HS-5 (cell line): ENCODE measurements around the gene MTA1.

Experiments used
- DNase-seq: peaks from one replicate; pipeline ENCODE4 v3.0.0-alpha.2; 2012; ENCODE audit warnings: low read depth

The MTA1 gene

DNA sequence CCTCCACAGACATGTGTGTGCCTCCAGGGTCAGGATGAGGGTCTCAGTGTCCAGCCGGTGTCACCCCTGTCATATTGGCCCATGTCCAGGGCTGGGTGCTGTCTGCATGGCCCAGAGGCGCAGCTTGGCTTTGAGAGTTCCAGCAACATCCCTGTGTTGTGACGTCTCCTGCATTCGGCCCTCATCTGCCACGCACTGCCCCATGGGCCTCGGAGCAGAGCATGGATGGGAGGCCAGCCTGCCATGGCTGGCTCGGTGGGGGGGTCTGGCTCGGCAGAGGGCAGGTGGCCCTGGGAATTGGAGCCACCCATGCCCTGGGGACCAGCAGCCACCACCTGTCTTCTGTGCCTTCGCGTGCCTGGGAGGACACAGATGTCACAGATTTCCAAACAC lies 32.1 kb upstream of the MTA1 start:
- no peak for DNase-seq

DNA sequence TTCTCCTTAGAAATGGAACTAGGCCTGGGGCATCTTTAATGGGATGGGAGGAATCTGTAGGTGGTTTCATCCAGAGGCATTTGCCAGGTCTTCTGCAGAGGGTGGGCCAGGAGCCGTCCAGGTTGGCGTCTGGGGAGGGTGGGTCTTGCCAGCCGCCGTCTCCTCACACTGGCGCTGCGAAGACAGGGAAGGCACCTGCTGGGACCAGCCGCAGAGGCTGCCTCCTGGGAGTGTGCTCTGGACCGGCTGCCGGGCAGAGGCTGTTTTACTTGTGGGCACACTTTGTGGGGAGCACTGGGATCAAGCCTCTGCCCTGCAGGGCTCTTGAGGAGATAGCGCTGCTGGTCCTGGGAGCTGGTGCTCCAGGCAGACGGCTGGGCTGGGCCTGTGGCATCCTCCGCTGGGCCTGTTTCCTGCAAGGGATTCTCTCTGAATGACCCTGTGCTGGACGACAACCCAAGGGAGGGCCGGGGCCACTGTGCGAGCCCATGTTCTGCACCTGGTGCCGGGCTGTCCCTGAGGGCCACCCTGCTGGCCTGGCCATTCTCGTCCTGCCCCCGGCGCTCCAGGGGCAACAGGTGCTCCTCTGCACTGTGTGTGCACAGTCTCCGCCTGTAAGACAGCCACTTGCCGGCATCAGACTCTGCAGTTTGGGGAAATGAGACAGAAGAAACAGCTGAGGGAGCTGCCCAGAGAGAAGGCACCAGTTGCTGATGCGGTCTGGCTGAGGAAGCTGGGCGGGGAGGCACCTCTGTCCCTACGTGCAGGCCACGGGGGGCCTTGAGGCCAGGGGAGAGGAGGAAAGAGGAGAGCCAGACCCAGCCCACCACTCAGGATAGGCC lies 31.3 kb upstream of the MTA1 start:
- DNase-seq, result no peak

DNA sequence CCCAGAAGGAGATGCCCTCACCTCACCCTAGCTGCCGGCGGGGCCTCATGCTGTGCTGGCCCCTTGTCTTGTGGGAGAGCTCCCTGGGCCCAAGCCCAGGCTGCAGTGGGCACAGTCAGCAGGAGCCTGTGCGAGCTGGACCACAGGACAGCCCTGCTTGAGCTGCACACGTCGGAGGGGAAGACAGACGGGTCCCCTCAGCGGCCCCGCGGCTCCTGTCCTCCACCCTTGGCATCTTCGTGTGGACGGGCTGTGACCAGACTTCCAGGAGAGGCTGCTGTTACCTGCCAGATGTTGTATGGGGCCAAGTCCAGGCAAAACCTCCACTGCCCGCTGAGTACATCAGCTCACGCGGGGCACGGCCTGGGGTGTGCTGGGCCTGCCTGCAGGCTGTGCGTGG lies 30.7 kb upstream of the MTA1 start:
- DNase-seq, result no peak

DNA sequence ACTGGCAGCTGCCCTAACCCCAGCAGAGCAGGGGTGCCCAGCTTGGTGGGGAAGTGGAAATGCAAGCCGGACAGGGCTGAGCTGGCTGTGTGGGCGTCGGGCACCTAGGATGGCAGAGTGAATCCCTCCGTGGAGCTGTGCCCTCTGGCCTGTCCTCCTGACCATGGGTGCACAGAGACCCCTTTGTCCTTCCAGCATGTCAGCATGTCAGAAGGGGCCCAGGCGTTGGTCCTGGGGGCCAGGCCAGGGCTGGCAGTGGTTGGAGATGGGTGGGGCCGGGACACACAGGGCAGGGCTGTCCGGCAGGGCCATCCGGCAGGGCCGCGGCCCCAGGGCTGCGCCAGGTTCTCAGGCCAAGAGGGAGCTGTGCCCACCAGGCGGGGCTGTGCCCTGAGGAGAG lies 30.1 kb upstream of the MTA1 start:
- DNase-seq, result no peak

DNA sequence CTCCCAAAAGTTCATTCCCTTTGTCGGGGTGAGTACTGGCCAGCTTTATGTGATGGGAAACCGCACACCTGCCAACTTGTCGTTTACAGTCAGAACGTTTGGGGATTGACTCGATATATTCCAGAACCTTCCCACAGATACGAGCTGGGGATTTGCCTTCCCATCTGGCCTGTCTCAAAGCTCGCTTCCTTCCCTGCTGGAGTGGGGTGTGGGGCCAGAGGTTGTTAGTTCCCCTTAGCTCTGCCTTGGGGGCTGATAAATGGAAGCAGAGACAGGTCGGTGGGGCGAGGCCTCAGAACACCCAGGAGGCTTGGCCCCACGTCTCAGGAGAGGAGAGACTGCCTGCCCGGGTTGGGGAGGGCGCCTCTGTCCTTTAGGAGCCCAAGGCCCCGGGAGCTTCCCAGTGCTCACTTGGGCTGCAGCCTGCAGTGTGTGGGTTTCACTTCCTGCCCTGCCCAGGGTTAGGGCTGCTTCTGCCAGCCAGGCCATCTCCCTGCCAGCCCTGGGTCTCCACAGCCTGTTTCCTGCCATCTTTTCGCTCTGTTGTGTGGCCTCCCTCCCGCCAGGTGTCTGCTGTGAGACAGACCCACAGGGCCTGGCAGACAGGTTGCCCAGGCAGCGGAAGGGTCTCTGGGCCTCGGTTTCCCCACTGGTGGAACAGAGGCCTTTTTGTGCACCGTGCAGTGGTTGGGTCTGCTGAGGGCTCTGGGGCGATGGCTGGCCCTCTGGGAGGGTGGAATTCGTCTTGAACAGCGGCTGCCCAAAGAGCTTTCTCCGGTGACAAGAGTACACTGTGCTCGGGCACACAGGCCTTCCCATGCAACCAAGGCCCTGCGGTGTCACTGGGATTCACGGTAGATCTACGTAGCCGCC lies 29.4 kb upstream of the MTA1 start:
- DNase-seq, result no peak

DNA sequence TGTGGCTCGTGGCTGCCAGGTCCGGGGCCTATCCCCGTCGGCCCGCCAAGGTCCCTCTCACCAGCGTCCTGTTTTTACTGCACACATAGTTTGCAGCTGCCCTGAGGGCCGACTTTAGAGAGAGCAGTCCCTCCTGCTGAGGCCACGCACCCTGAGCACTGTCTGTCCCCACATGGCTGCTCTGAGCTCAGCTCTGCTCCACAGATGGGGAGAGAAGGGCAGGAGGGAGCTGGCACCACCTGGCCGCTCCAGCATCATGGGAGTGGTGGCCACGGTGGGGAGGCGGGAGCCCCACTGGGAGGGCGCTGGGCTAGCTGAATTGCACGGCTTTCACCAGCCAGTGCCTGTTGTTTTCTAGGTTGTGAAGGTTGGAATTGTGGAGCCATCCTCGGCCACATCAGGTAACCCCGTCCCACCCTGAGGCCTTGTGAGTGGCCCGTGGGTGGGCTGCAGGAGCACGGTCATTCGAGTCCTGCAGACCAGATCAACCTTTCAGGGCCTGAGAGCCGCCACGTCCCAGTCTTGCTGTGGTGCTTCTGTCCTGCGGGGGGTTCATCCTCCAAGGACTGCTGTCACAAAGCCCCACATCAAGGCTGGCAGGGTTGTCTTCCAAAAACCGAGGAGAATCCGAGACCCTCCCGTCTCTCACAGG lies 28.7 kb upstream of the MTA1 start:
- no peak for DNase-seq

DNA sequence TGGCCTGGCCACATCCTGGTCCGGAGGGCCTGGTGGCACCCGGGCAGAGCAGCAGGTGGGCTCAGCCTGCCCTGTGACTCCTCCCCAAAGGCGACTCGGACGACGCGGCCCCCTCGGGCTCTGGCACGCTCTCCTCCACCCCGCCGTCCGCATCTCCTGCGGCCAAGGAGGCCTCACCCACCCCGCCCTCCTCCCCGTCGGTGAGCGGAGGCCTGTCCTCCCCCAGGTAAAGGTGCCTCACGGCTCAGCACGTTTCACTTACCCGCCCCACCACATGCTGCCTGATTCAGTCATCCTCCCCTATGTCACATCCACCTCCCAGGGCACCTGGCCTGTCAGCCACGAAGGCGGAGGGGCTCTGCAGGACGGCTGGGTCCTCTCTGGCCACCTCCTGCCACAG lies 28.1 kb upstream of the MTA1 start:
- DNase-seq, result no peak

DNA sequence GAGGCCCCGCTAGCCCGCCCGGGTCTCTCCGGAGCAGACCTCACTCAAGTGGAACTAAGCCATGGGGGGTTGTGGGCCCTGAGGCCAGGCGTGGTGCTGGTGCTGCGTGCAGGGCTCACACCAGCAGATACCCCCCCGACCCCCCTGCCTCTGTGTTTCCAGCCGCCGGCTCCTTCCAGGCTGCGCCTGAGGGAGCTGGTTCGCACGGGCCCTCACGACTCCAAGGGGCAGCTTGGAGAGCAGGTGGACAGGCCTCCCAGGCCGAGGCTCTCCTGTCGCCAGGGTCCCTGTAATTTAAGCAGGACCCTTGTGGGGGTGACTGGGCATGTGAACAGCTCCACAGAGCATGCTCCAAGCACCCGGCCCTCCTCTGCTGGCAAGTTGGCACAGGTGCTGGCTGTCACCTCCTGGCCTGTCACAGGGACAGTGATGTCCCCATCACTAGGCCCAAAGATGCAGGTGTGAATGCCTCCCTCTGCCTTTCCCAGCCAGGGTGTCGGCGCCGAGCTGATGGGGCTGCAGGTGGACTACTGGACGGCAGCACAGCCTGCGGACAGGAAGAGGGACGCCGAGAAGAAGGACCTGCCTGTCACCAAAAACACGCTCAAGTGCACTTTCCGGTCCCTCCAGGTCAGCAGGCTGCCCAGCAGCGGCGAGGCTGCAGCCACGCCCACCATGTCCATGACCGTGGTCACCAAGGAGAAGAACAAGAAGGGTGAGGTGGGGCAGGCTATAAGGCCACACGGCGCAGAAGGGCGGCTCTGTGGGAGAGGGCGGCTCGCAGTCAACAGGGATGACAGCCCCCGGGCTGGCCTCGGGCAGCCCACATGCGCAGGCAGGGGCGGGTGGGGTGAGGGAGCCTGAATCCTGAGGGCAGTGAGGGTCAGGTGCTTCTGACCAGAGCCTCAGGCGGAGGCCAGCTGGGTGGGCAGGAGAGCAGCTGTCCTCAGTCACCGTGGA lies 27.2 kb upstream of the MTA1 start:
- no peak for DNase-seq

DNA sequence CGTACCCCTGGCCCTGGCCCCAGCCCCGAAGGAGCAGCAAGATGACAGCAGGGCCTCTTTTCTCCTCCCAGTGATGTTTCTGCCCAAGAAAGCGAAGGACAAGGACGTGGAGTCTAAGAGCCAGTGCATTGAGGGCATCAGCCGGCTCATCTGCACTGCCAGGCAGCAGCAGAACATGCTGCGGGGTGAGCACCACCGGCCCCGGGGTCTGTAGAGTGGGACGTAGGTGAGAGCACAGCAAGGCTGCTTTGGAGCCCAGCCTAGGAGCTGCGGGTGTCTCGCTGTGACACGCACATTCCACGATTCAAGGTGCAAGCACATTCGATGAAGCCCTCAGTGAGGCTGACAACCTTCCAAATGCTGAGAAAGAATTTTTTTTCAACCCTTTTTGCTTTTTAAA lies 26.5 kb upstream of the MTA1 start:
- no peak for DNase-seq

DNA sequence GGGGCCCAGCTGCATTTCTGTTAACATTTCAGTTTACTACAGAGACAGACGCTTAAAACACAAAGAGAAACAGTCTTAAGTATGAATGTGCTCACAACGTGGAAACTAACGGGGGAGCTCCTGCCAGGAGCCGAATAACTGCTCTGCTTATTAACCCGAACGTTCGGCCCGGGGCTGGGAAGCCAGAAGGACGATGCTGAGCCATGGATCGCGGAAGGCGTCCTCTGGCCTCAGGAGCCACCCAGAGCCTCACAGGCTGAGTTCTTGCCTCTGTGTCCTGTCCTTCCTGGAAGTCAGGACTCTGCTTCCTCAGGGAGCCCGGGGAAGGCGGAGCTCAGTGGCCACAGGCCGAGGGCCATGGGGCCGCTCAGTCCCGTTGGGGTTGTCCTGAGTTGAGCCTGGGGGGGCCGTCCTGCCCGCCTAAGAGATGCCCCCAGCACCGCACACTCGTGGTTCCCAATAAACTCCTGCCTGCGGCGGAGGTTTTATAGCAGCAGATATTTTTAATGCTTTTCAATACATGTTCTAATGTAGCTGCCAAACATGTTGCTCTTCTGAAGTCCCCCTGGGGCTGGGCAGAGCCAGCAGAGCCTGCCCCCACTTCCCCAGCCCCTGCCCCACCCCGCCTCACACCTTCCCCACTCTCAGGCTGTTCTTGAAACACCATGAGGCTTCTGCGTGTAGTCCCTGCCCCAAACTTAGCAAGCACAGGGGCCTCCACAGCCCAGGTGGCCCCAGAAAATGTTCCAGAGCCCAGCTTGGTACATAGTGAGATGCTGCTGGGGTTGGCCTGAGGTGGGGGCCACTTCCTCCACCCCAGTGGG lies 24.7 kb upstream of the MTA1 start:
- DNase-seq, result no peak

DNA sequence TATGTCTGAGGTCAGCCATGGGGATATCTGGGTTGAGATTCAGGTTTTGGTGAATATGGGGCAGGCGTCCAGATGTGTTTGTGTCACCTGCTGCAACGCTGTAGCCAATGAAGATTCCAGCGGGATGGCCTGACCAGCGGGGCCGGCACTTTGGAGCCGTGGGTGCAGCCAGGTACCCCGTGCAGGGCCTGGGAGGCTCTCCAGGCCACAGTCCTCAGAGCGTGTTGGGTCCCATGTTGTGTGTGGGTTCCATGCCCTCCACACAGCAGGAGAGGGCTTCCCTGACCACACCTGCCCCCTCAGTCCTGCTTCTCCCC lies 24.1 kb upstream of the MTA1 start:
- no peak for DNase-seq

DNA sequence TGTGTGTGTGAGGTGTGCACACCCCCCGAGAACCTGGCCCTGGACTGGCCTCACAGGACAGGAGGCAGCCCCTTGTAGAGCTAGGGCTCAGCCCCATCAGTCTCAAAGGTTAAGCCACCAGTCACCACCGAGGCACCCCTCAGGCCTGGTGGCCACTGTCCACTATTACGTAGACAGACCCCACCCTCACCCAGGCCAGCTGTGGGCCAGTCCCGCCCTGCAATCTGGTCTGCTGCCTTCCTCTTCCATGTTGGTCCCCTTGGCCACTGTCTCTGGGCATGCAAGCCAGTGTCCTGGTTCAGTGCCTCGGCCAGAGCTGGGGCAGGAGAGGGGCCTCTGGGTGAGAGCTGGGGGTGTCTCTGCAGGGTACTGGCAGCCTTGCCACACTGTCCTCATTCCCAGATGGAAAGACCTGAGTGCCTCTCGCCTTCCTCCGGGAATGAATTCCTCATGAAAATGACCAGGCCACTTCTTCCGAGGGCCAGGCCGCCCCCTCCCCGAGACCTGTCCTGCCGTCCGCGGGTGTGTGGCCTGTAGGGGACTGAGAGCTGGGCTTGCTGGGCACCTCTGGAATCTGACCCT lies 22.2 kb upstream of the MTA1 start:
- DNase-seq, result no peak

DNA sequence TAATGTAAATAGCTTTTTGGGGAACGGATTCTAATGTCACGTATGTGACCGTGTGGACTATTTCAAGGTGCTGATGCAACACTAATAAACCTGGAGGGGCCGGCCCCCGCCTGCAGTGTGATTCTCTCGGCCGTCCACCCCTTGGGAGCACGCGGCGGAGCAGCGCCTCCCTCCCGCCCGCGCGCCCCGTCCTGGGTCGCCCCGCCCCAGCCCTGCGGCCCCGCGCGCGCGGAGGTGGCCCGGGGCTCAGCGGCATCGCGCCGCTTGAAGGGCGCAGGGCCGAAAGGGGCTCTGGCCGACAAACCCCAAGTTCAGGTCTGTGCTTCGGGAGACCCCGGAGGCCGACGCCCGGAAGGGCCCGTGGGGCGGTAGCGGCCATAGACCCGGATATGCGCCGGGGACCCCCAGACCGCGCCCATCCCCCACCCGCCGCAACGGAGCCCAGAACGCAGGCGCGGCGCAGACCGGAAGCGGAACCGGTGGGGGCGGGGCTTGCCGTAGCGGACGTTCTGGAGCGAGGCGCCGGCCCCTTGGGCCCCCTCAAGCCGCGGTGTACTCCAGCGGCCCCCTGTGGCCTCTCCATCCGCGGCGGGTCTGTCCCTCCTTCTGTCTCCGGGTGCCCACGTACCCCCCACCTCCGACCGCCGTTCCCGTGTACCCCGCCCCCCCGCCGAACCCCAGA lies 21.4 kb upstream of the MTA1 start, which contains the start of gene TEX22:
Gene TEX22, plus strand, starts transcription at position 495 of the 682 bp plus-strand sequence. CDS start 803 bp downstream, outside the sequence.
- DNase-seq, result peak; percentile 26

DNA sequence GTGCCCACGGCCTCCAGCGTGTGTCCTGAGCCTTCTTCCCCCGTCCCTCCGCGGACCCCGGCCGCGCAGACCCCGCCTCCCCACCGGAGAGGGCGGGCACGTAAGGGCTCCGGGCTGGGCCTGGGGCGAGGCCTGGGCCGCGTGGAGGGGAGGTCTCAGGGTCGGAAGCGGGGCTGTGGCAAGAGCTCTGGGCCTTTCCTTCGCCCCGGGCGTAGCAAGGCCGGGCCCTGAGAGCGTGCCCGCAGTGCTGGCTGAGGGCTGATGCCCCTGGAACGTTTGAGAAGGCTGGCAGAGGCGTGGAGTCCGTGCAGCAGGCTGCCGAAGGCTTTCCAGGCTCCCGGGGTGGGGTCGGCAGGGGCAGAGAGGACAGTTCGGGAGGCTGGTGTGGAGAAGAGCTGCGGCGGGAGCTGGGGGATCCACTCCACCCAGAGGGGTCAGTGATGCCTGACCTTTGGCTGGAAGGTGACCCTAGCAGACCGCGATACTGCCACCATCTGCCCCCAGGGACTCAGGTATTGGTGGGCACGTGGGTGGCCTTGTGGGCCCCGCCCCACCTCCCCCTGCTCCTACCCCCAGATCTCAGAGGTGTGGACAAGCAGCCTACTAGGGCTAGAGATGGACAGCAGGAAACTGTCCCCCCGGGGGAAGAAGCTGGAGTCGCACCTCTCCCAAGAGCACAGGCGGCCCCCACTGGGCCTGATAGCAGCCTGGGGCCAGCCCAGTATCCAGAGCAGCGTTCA lies 20.7 kb upstream of the MTA1 start:
- no peak for DNase-seq

DNA sequence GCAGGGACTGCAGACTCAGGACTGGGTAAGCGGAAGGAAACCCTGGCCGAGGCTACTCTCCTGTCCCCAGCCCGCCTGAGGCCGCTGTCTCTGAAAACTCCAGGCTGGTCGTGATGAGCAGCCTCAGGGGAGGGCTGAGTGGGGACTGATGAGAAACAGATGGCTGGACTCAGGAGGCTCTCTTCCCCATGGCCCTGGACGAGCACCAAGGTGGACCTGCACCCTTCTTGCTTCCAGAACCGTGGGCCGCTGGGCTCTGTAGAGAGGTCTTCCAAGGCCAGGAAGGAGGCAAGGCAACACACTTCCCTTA lies 20.2 kb upstream of the MTA1 start:
- no peak for DNase-seq

DNA sequence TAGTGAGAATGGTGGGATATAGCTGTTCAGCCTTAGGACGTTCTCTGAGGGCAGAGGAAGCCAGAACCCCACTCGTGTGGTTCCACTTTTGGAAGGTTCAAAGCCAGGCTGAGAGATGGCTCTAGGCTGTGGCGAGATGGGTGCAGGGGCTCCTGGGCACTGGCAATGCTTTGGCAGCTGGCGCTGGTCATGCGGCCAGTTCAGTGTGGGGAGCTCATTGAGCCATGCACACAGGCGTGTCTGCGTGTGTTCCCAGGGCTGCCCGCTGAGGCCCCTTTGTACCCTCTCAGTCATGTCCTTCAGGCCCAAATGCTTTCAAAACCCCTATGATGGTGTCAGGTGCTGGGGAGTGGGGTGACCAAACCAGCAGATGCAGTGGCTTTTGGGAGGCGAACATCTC lies 19.6 kb upstream of the MTA1 start:
- DNase-seq, result no peak

DNA sequence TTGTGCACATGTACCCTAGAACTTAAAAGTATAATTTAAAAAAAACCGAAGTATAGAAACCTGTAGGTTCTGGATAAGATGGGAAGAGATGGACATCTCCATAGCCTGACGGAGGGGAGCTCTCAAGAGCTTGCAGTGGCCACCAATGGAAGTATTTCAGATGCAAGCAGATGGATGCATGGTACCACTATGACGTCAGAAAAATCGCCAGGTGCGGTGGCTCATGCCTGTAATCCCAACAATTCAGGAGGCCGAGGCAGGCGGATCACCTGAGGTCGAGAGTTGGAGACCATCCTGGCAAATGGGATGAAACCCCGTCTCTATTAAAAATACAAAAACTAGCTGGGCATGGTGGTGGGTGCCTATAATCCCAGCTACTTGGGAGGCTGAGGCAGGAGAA lies 17.9 kb upstream of the MTA1 start:
- no peak for DNase-seq

DNA sequence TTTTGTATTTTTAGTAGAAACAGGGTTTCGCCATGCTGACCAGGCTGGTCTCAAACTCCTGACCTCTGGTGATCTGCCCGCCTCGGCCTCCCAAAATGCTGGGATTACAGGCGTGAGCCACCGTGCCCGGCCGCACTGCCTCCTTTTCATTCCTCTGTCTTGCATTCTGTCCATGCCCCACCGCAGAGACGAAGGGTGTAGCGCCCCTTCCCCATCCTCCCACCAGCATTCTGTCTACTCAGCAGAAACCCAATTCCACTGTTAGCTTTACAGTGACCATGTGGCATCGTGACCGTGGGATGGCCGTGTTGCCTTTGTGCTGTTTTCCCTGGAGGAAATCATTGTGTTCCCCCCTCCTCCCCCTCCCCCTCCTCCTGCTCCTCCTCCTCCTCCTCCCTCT lies 11.0 kb upstream of the MTA1 start:
- DNase-seq, result no peak

DNA sequence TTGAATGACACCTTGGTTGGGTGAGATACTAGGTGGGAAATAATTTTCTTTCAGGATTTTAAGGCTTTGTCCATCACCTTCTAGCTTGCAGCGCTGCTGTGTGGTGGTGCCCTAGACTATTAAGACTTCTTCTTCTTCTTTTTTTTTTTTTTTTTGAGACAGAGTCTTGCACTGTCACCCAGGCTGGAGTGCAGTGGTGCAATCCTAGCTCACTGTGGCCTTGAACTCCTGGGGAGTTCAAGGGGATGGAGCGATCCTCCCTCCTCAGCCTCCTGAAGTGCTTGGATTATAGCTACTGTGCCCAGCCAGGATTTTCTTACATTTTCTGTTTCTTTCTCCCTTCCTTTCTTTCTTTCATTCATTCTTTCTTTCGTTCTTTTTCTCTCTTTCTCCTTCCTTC lies 10.3 kb upstream of the MTA1 start:
- no peak for DNase-seq
